ENCODE results near the gene DTNBP1. TPM values are rescaled to one million over a fixed set of nuclear protein-coding genes. Genes with fewer than 3 reads are reported as not detected.

Gene DTNBP1
- total RNA-seq, 1 donor from 2014 or later: 18.2 TPM

GRCh38 chr6:15531973-15532372, 130.9 kb downstream of the DTNBP1 start:
- Histone ChIP-seq H3K4me3 (no peak overlapping the region), H3K4me1 (peaks cover 16% of the 10 kb centered on the region), H3K27ac (no peak overlapping the region), H3K27me3 (no peaks in the 10 kb centered on the region), H3K9me3 (no peaks in the 10 kb centered on the region), H3K36me3 (peaks cover 0 to 5% of the 10 kb centered on the region in 2 donors)
- TF ChIP-seq POLR2A (IDR thresholded peaks at IDR 0.05): no peak
- no peak for TF ChIP-seq POLR2AphosphoS5 (IDR thresholded peaks at IDR 0.05; ENCODE audit: insufficient read depth in 1 of 2, low read depth in 1 of 2)
- TF ChIP-seq CTCF (IDR thresholded peaks at IDR 0.05): no peak
- intact Hi-C loops (cut with DNase I): no loop called here
- no peak for DNase-seq (ENCODE audit: extremely low spot score in 2 of 2)

- Histone ChIP-seq H3K27ac (no peak overlapping the region), H3K27me3 (no peaks in the 10 kb centered on the region), H3K4me3 (no peak overlapping the region), H3K9me3 (no peaks in the 10 kb centered on the region), H3K4me1 (peaks cover 2% of the 10 kb centered on the region), H3K36me3 (peaks cover 0 to 5% of the 10 kb centered on the region in 2 donors)
- no peak for TF ChIP-seq CTCF (IDR thresholded peaks at IDR 0.05)
- no peak for TF ChIP-seq POLR2AphosphoS5 (IDR thresholded peaks at IDR 0.05; ENCODE audit: insufficient read depth in 1 of 2, low read depth in 1 of 2)
- TF ChIP-seq POLR2A (IDR thresholded peaks at IDR 0.05): no peak
- intact Hi-C loops (cut with DNase I): no loop called here
- DNase-seq (ENCODE audit: extremely low spot score in 2 of 2): peak in 1 of 2 donors; percentile 65
Observed at GRCh38 chr6:15530411-15530810, 132.4 kb downstream of the DTNBP1 start.

- H3K9me3 ChIP-seq: no peaks in the 10 kb centered on the region
- no peak overlapping the region for H3K4me3 ChIP-seq
- no peaks in the 10 kb centered on the region for H3K27me3 ChIP-seq
- intact Hi-C loops (cut with DNase I): no loop called here
- DNase-seq (ENCODE audit: extremely low spot score in 2 of 2): peak in 1 of 2 donors; percentile 34
- no peaks in the 10 kb centered on the region for H3K4me1 ChIP-seq
- no peak overlapping the region for H3K27ac ChIP-seq
- H3K36me3 ChIP-seq: peaks cover 0 to 14% of the 10 kb centered on the region in 2 donors
- TF ChIP-seq POLR2AphosphoS5 (IDR thresholded peaks at IDR 0.05; ENCODE audit: insufficient read depth in 1 of 2, low read depth in 1 of 2) (no peak), CTCF (IDR thresholded peaks at IDR 0.05) (no peak)
Observed at GRCh38 chr6:15528870-15529269, 134.0 kb downstream of the DTNBP1 start.

GRCh38 chr6:15527838-15528617, 134.8 kb downstream of the DTNBP1 start:
- H3K4me3 ChIP-seq: no peak overlapping the region
- no peak overlapping the region for H3K27ac ChIP-seq
- intact Hi-C loops (cut with DNase I): no loop called here
- peaks cover 0 to 18% of the 10 kb centered on the region in 2 donors for H3K36me3 ChIP-seq
- H3K27me3 ChIP-seq: no peaks in the 10 kb centered on the region
- peak in 1 of 2 donors; percentile 52 for DNase-seq (ENCODE audit: extremely low spot score in 2 of 2)
- TF ChIP-seq CTCF (IDR thresholded peaks at IDR 0.05) (no peak), POLR2A (IDR thresholded peaks at IDR 0.05) (no peak), POLR2AphosphoS5 (IDR thresholded peaks at IDR 0.05; ENCODE audit: insufficient read depth in 1 of 2, low read depth in 1 of 2) (no peak)
- no peaks in the 10 kb centered on the region for H3K4me1 ChIP-seq
- H3K9me3 ChIP-seq: no peaks in the 10 kb centered on the region

GRCh38 chr6:15526212-15526701, 136.6 kb downstream of the DTNBP1 start:
- no peak overlapping the region for H3K4me3 ChIP-seq
- intact Hi-C loops (cut with DNase I): no loop called here
- peaks cover 0 to 20% of the 10 kb centered on the region in 2 donors for H3K36me3 ChIP-seq
- no peak overlapping the region for H3K27ac ChIP-seq
- H3K4me1 ChIP-seq: peaks cover 14% of the 10 kb centered on the region
- no peaks in the 10 kb centered on the region for H3K9me3 ChIP-seq
- no peak for TF ChIP-seq CTCF (IDR thresholded peaks at IDR 0.05)
- no peak for TF ChIP-seq POLR2A (IDR thresholded peaks at IDR 0.05)
- no peak for TF ChIP-seq POLR2AphosphoS5 (IDR thresholded peaks at IDR 0.05; ENCODE audit: insufficient read depth in 1 of 2, low read depth in 1 of 2)
- DNase-seq (ENCODE audit: extremely low spot score in 2 of 2): peak in 1 of 2 donors; percentile 27
- no peaks in the 10 kb centered on the region for H3K27me3 ChIP-seq

Measured in vagina (tissue), 2 donors.